Measurements from ENCODE around the gene CCL28. TPM values are rescaled to one million over a fixed set of nuclear protein-coding genes. Genes with fewer than 3 reads are reported as not detected.
A peak's percentile ranks its signal among the peaks of the same experiment; 100 is the strongest.

Gene CCL28
- total and polyA plus RNA-seq, 2 of the 13 experiments (the other 11 are each of a cell fraction or from before 2014, with no cell fraction given) = 0.03 TPM; not detected in 1

- TF ChIP-seq SAP130 (CRISPR knock-in tag; IDR thresholded peaks at IDR 0.05; ENCODE audit: low read depth) = peak; percentile 35; the same call in 1 of the 2 replicates
- TF ChIP-seq SMC3 (IDR thresholded peaks at IDR 0.05; ENCODE audit: low read length) = peak; percentile 45; the same call in 1 of the 2 replicates
- no peak for TF ChIP-seq ZBTB49 (CRISPR knock-in tag; IDR thresholded peaks at IDR 0.05; ENCODE audit: borderline replicate concordance)
- peak; percentile 27 for TF ChIP-seq HDAC2 (CRISPR knock-in tag; IDR thresholded peaks at IDR 0.05)
- no peak for TF ChIP-seq ZNF503 (CRISPR knock-in tag; IDR thresholded peaks at IDR 0.05)
- 0 out of 4 replicates have a peak, but pooled peaks of 1 of the 2 experiments have one; percentile 13 for TF ChIP-seq POLR2A (IDR thresholded peaks at IDR 0.05; ENCODE audit: insufficient read depth in 1 of 2, low read depth in 2 of 2, low read length in 2 of 2)
- TF ChIP-seq ZNF780A (CRISPR knock-in tag; IDR thresholded peaks at IDR 0.05) = no peak
- no peak for TF ChIP-seq WIZ (CRISPR knock-in tag; IDR thresholded peaks at IDR 0.05)
- TF ChIP-seq TBX2 (CRISPR knock-in tag; IDR thresholded peaks at IDR 0.05; ENCODE audit: borderline replicate concordance) = no peak
- TF ChIP-seq XRCC5 (optimal IDR thresholded peaks at IDR 0.05; ENCODE audit: low read length) = peak; percentile 69
These were observed 10.4 kb downstream of the CCL28 start (continued) for GRCh38 chr5:43401827-43402226.

GRCh38 chr5:43400082-43400481 lies 12.1 kb downstream of the CCL28 start:
- TF ChIP-seq FOXP1 (IDR thresholded peaks at IDR 0.05) (no peak), FOXP1 (CRISPR knock-in tag; IDR thresholded peaks at IDR 0.05) (no peak), ZHX1 (CRISPR knock-in tag; IDR thresholded peaks at IDR 0.05; ENCODE audit: low read depth) (no peak), CTCF (CRISPR knock-in tag; IDR thresholded peaks at IDR 0.05) (peak; percentile 60), PHF8 (CRISPR knock-in tag; IDR thresholded peaks at IDR 0.05) (no peak), STAG1 (CRISPR knock-in tag; IDR thresholded peaks at IDR 0.05) (peak; percentile 75)
- Histone ChIP-seq H3K4me2 (ENCODE audit: low read depth, low read length) (no peak overlapping the region), H4K20me1 (ENCODE audit: insufficient read depth, low read length) (no peaks in the 10 kb centered on the region), H3K9ac (ENCODE audit: insufficient read depth, low read depth, low read length) (no peak overlapping the region), H3K79me2 (ENCODE audit: insufficient read depth, low read length) (no peaks in the 10 kb centered on the region), H3K36me3 (replicated peaks in 1 of 2; ENCODE audit: control insufficient read depth in 1 of 2, insufficient read depth in 2 of 2, low read length in 2 of 2) (no peaks in the 10 kb centered on the region), H2AFZ (ENCODE audit: low read length) (no peak overlapping the region), H3K27me3 (ENCODE audit: control insufficient read depth in 1 of 2, insufficient read depth in 2 of 2, low read length in 2 of 2) (no peaks in the 10 kb centered on the region), H3K9me3 (ENCODE audit: low read length) (no peaks in the 10 kb centered on the region), H3K4me1 (ENCODE audit: insufficient read depth, low read length) (peaks cover 10% of the 10 kb centered on the region), H3K27ac (ENCODE audit: extremely low read length, insufficient read depth, low read length) (no peak overlapping the region), H3K4me3 (replicated peaks in 1 of 3; ENCODE audit: insufficient read depth in 1 of 3, low read depth in 2 of 3, low read length in 3 of 3) (no peak overlapping the region)
- in situ Hi-C loops (cut with HindIII; ENCODE audit: extremely low pct_ligation_motif_present, low pct_unique_long_range_greater_than_20kb) = no loop called here
- DNase-seq (ENCODE audit: low spot score) (no peak), ATAC-seq (peak; percentile 52), FAIRE-seq (no peak)
- CTCF ChIA-PET (ENCODE audit: low intra/inter-chr PET ratio, low total read pairs) = no interaction called here
- BruUV-seq (replicated peaks) = no TSS peak
- POLR2A ChIA-PET = interaction anchor here (3.6 kb wide), 1 partner anchor 84 kb away, joined by 84 read pairs; the partner anchor contains the start of gene TMEM267
- WGBS (ENCODE audit: low lambda C conversion rate) = 64% methylated on average over 3 of the region's 3 CpGs
- intact Hi-C loops (cut with micrococcal nuclease; ENCODE audit: unreplicated experiment) = loop anchor here (5.0 kb wide), 1 partner anchor 157 kb away; the partner anchor contains the start of gene PAIP1

Data from HepG2 (cell line).